AML-193 (cell line): ENCODE measurements around the gene PIP4K2A.
A peak's percentile ranks its signal among the peaks of the same experiment; 100 is the strongest.

Source experiments
- DNase-seq, 2 experiments: peaks; one replicate each; lab custom pipeline; 2025; lab: John Stamatoyannopoulos, UW

Gene PIP4K2A

GRCh38 chr10:22599048-22599561 lies 115.3 kb downstream of the PIP4K2A start:
- no peak for DNase-seq

GRCh38 chr10:22598478-22598877 lies 115.9 kb downstream of the PIP4K2A start:
- DNase-seq, result no peak

GRCh38 chr10:22597138-22597537 lies 117.2 kb downstream of the PIP4K2A start:
- no peak for DNase-seq

- no peak for DNase-seq
These were observed 120.7 kb downstream of the PIP4K2A start for GRCh38 chr10:22593636-22594198.

GRCh38 chr10:22593026-22593425 lies 121.4 kb downstream of the PIP4K2A start:
- no peak for DNase-seq

GRCh38 chr10:22589851-22590514 lies 124.4 kb downstream of the PIP4K2A start:
- no peak for DNase-seq

- DNase-seq, result no peak
These were observed 125.9 kb downstream of the PIP4K2A start for GRCh38 chr10:22588462-22588861.

- DNase-seq, result no peak
These were observed 130.7 kb downstream of the PIP4K2A start for GRCh38 chr10:22583683-22584082.

GRCh38 chr10:22581461-22581860 lies 132.9 kb downstream of the PIP4K2A start:
- no peak for DNase-seq

- DNase-seq, result no peak
These were observed 133.7 kb downstream of the PIP4K2A start for GRCh38 chr10:22580711-22581110.

- DNase-seq, result no peak
These were observed 134.6 kb downstream of the PIP4K2A start for GRCh38 chr10:22579826-22580225.

- peak in 1 of 2 experiments; percentile 11 for DNase-seq
These were observed 140.4 kb downstream of the PIP4K2A start for GRCh38 chr10:22573820-22574569.

- DNase-seq, result no peak
These were observed 143.5 kb downstream of the PIP4K2A start for GRCh38 chr10:22570733-22571430.

GRCh38 chr10:22570234-22570633 lies 144.1 kb downstream of the PIP4K2A start:
- no peak for DNase-seq

GRCh38 chr10:22568928-22569327 lies 145.4 kb downstream of the PIP4K2A start:
- no peak for DNase-seq

- DNase-seq, result no peak
These were observed 150.3 kb downstream of the PIP4K2A start for GRCh38 chr10:22564060-22564459.

GRCh38 chr10:22561909-22562308 lies 152.5 kb downstream of the PIP4K2A start:
- no peak for DNase-seq

- no peak for DNase-seq
These were observed 153.5 kb downstream of the PIP4K2A start for GRCh38 chr10:22560913-22561239.

- DNase-seq, result no peak
These were observed 154.1 kb downstream of the PIP4K2A start for GRCh38 chr10:22560096-22560912.

- no peak for DNase-seq
These were observed 157.1 kb downstream of the PIP4K2A start for GRCh38 chr10:22557321-22557720.

- no peak for DNase-seq
These were observed 157.6 kb downstream of the PIP4K2A start for GRCh38 chr10:22556774-22557173.
